Measurements from ENCODE around the gene ZNF280B.

- TF ChIP-seq CTCF (IDR thresholded peaks at IDR 0.05) (no peak), POLR2A (IDR thresholded peaks at IDR 0.05) (no peak)
Observed at GRCh38 chr22:22449819-22450218, 58.7 kb downstream of the ZNF280B start.
